ENCODE measurements around the gene KLK11.
"Not testable (repeated sequence)": the region's sequence is repeated elsewhere in the genome, so short reads cannot be mapped to it uniquely, and the experiment has no call there.

KLK11 gene

DNA sequence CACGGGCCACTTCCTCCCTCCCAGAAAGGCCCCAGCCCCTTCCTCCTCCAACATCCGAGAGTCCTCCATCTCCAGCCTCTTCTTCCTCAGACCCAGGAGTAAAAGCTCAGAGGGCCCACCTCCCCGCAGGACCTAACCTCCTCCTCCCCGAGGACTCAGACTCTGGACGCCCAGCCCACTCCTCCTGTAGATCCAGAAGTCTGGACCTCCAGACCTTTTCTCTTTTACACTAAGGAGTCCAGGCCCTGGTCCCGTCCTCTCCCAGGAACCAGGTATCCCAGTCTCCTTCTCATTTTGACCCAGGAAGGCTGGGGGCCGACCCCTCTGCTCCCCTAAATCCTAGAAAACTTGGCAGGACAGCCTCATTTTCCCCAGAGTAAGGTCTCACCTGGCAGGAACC, 23.1 kb downstream of the KLK11 start:
- DNase-seq (ENCODE audit: low read depth): no peak

DNA sequence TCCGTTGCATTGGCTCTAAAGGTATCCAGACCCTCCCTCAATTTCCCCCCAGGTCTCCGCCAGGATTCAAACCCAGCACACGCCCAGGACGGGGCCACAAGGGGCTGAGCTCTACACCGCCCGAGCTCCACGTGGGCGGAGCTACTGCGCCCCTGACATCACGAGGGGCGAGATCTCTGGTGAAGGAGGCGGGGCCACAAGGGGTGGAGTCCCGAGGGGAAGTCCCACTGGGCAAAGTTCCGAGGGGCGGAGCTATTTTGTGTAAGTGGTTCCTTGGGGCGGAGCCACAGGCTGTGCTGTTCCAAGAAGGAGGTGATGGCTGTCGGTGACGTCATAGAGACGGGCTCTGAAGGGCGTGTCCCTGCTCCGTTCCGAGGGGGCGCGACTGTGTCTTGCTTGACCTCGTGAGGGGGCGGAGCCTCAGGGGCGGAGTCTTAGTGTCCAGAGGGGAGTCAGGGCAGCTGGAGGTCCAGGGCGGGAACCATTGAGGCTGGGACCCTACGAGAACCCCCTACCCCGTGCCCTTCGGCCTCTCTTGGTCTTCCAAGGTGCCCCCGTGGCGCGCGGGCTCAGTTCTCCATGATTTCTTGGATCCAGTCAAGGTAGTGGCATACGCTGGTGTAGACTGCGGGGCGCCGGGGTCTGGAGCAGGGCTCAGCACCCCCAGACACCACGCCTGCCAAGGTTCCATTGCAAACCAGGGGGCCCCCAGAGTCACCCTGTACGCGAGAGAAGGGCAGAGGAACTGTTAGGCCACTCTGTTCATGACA, 23.7 kb downstream of the KLK11 start:
- no peak for DNase-seq (ENCODE audit: low read depth)

DNA sequence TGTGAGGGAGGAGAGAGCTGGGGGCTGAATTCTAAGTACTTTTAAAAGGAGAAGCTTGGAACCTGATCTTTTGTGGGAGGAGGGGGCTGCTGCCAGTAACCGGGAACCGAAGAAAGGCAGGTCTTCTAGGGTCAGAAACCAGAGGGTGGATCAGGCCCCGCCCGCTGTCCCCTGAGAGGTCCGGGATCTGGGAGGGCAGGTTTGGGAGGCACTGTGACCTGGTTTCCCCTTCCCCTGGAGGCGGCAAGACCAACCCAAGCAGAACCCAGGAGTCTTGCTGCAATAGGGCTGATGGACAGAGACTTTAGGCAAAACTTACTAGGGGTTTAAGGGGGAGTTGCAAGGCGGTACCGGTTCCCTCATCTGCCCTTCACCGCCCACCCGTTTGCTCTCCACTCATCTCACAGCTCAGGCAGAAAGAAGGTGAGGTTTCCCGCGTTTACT, 24.3 kb downstream of the KLK11 start:
- no peak for DNase-seq (ENCODE audit: low read depth)

DNA sequence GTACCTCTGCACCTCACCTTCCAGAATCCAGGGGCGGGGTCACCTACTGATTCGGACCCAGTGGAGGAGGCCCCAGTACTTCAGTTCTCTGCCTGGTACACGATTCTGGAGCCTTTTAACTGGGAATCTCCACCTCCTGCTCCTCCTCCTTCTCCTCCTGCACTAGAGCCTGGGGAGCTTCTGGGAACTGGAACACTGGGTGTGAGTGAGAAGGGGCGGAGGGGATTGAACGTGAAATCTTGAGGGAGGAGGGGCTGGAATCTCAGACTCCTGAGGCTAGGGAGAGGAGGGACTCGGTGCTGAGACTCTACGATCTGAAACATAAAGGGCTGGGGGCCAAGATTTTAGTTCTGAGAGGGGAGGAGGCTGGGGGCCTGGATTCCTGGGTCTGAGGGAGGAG, 24.9 kb downstream of the KLK11 start, which contains the start of gene KLK8:
Gene KLK8 (minus strand): TSS at position 90 of the 400 bp plus-strand sequence. CDS start 437 bp downstream, outside the sequence.
- no peak for DNase-seq (ENCODE audit: low read depth)

DNA sequence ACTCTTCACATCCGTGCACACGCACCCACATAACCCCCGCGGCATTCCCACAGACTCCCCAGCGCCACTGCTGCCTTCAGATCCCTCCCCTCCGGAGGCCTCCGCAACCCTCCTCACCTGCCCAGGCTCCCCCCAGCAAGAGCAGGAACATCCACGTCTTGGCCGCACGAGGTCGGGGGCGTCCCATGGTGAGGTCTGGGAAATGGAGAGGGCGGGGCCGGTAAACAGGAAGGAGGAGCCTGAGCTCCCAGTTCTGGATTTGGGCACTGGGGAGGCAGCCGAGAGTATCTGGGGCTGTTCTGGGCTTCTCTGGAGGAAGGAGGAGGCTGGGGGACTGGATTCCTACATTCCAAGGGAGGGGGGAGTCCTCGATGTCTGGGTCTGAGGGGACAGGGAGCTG, 25.4 kb downstream of the KLK11 start:
- DNase-seq (ENCODE audit: low read depth): no peak

DNA sequence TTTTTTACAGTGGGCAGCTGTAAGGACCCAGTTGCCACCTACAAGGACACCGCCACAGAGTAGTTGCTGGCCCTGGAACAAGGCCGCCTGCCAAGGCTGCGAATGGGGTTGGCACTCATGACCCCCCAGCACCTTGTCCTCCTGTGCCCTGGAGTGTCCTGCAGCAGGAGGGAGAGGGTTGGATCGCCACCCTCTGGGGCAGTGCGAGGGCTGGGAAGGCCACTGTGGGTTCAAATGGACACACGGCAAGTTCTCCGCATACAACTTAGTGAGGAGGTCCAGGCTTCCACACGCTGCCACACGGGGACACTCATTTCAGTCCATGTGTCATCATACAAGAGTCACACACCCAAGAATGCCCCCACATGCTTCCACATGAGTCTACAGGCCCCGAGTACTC, 26.0 kb downstream of the KLK11 start:
- DNase-seq (ENCODE audit: low read depth): no peak

DNA sequence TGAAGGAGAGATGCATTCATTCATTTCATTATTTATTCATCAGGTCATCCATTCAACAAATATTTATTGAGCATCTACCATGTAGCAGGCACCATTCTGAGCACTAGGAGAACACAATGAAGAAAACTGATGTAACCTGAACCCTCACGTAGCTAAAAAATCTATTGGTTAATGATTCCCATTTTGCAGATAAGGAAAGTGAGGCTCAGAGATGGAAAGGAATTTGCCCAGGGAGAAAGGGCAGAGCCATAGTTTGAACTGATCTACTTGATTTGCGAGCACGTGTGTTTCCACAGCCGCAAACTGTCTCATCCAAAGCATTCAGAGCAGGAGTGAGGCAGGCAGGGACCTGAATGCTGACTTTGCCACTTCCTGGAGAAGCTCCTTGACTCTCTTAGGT, 27.7 kb downstream of the KLK11 start:
- no peak for DNase-seq (ENCODE audit: low read depth)

DNA sequence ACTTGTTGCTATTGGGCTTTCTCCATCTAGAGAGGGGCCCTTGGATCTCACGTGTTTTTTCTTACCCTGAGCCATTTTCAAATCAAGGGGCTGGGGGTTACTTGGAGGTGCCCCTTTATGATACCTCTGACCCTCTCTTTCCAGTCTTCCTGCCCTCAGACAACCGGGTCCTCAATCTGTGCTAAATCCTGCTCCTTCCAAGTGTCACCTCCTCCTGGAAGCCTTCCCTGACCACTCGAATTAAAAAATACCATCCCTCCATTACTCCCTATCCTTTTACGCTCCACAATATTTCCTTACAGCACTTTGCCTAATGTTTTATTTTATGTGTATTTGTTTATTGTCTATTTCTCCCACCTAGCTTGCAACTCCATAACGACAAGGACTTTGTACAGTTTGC, 28.4 kb downstream of the KLK11 start:
- no peak for DNase-seq (ENCODE audit: low read depth)

DNA sequence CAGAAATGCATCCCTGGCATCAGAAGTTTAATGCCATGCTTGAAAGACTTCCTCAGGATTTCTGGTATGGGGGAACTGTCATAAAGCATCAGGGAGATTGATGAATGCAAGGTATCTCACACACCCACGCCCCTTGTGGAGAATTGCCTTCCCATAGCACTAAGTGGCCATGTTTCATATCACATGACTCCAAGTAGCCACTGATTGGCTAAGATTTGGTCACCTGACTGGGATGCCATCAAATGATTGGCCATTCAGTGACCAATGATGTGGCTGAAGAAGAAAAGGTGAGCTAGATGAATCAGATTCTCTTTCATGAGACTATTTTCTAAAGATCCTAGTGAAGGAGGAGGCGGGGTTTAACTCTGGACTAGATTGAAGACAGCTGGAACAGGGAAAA, 32.3 kb downstream of the KLK11 start:
- DNase-seq (ENCODE audit: low read depth): no peak

DNA sequence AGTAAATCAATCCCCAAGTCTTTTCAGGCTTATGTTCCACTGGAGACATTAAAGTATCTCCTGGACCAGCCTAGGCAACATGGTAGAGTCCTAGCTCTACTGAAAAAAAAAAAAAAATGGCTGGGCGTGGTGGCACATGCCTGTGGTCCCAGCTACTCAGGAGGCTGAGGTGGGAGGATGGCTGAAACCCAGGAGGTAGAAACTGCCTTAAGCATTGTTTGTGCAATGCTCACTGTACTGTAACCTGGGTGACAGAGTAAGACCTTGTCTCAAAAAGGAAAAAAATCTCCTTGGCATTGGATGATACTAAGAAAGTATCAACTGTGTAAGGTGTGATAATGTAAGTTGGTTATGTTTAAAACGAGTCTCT, 33.8 kb downstream of the KLK11 start:
- DNase-seq (ENCODE audit: low read depth): no peak

DNA sequence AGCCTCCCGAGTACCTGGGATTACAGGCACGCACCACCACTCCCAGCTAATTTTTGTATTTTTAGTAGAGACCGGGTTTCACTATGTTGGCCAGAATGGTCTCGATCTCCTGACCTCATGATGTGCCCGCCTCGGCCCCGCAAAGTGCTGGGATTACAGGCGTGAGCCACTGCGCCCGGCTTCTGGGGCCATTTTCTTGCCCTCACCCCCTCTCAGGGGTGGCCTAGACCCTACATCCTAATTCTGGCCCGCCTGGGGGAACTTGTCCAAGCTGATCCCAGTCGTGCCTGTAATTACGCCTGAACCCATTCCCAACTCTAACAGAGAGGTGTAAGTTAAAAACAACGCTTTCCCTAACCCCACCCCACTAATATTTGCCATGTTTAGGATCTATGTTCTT, 42.0 kb downstream of the KLK11 start:
- not testable (repeated sequence) for DNase-seq (ENCODE audit: low read depth)

DNA sequence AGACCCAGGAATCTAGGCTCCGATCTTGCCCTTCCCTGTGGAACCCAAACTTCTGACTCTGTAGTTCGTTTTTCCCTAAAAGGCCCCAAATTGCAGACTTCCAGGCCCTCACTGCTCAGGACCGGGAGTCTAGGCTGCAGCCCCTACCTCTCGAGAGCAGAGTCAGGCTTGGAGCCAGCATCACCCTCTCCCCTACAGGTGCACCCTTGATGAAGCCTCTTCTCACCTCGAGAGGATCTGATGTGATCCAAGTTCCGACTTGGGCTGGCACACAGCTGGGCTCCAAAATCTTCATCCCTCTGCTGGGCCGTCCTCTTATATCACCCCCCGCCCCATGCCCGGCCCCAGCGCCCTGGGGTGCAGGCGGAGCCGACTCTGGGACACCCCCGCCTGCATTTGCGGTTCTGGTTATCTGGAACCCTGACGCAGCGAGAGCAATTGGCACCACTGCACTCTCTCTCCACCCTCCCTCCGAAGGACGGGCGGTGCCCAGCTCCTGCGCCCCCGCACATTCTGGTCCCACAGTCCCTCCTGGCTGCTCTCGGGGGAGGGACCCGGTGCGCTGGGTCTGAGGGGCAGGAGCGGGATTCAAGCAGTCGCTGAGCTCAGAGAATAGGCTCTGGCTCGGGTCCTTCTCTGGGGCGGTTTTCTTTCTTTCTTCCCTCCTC, 42.7 kb downstream of the KLK11 start, which contains the start of gene KLK7:
Gene KLK7 (minus strand): TSS at position 293 of the 668 bp plus-strand sequence. CDS start 1,518 bp downstream, outside the sequence.
- no peak for DNase-seq (ENCODE audit: low read depth)

DNA sequence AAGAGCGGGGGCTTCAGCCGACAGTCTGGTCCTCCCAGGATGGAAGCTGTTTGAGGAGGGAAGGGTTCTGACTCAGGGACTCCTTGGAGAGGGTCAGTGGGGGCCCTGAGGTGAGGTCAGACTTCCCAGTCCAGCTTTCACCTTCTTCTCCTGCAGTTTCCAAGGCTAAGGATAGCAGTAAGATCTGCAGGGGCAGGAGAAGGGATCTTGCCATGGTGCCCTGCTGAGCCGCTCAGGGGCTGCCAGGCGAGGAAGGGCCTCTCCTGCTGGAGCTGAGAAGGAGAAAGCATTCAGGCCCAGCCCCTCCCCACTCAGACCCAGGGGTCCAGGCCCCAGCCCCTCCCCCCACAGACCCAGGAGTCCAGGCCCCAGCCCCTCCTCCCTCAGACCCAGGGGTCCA, 44.2 kb downstream of the KLK11 start:
- no peak for DNase-seq (ENCODE audit: low read depth)

DNA sequence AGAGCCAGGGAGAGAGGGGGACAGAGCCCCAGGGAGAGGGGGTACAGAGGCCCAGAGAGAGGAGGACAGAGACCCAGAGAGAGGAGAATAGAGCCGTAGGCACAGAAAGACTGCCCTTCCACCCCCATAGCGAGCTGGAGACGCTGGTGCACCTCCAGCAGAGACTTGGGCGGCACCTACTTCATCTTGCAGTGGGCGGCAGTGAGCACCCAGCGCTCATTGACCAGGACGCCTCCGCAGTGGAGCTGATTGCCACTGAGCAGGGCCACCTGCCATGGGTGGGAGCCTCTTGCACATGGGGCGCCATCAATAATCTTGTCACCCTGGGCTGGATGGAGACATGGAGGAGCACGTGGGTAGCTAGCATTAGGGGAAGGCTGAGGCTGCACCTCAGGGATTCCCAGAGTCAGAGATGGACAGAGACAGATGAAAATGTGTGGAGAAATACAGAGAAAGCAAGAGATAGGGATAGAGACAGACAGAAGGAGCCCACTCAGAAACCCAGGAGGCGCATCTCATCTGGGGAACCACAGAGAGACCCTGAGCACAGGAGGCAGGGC, 44.7 kb downstream of the KLK11 start:
- DNase-seq (ENCODE audit: low read depth): no peak

DNA sequence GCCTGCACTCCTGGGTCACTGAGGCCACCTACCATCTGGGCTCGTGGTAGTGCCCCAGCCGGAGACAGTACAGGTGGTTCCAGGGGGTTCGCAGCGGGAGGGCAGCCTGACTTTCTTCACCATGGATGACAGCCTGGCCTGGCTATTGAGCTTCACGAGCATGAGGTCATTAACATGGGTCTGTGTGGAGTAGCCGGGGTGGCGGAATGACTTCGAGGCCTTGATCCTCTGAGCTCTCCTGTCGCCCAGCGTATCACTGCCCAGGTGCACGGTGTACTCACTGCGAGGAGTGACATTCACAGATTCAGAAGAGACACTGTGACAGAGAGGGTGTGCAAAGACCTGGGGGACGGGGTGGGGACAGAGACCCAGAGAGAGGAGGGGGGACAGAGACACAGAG, 46.2 kb downstream of the KLK11 start:
- no peak for DNase-seq (ENCODE audit: low read depth)

DNA sequence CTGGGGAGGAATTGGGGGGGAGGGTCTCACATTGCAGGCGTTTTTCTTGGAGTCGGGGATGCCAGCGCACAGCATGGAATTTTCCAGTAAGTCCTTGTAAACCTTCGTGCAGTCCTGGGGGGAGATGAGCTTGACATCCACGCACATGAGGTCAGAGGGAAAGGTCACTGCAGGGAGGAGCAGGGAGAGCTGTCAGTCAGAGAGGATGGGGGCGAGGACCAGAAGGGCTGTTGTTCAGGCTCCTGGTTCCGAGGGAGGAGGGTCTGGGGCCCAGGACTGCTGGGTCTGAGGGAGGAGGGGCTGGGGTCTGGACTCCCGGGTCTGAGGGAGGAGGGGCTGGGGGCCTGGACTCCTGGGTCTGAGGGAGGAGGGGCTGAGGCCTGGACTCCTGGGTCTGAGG, 46.7 kb downstream of the KLK11 start:
- no peak for DNase-seq (ENCODE audit: low read depth)

DNA sequence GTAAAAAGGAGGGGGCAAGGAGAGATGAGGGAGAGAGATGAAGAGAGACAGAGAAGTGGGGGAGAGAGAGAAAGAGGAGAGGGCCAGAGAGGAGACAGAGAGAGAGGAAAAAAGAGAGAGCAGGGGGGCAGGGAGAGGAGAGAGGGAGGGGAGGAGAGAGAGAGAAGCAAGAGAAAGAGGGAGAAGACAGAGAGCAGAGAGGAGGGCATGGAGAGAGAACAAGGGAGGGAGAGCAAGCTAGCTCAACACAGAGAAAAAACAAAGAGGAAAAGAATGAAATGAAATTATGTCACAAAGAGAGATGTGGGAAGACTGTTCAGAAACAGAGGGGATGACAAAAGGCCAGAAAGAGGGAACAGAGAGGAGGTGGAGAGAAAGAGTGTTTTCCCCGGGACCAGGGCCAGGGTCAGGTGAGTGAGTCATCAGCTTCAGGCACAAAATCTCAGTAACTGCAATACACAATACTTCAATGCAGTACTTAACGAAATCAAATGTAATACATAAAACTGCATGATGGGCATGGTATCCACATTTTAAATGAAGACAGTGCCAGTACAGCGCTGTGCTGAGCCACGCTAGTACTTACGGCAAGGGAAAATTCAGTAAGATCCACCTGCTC, 47.5 kb downstream of the KLK11 start:
- DNase-seq (ENCODE audit: low read depth): no peak

DNA sequence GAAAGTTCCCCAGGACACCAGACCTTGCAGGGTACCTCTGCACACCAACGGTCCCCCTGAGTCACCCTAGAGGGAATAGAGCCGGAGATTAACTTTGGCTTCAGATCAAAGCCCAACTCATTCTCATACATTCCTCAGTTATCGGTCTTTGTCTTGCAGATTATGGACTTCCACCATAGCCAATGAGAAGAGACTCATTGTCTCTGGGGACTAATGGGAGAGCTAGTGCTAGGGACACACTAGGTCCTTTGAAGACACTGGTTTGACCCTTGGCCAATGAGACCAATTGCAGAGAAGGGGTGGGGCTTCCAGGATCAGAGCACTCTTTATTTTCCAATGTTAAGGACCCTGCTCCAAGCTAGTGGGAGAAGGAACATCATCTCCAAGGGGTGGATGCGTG, 48.8 kb downstream of the KLK11 start:
- DNase-seq (ENCODE audit: low read depth): no peak

DNA sequence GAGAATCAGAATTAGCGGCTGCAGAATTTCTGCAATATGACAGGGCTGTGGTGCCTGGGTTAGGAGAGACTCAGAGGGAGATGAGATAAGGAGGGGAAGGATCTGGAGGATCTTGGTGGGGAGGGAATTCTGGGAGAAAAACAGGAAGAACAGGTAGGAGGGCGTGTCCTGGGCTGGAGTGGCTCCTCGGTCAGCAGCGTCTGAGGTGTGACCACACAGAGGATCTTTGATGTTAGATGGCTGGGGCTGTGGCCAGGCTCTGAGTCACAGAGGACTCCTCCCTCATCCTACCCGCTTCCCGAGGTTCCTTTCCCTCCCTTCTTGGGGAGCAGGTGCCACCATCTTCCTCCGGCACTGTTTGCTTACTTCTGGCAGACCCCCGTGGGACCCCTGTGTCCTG, 50.6 kb downstream of the KLK11 start:
- DNase-seq (ENCODE audit: low read depth): no peak

DNA sequence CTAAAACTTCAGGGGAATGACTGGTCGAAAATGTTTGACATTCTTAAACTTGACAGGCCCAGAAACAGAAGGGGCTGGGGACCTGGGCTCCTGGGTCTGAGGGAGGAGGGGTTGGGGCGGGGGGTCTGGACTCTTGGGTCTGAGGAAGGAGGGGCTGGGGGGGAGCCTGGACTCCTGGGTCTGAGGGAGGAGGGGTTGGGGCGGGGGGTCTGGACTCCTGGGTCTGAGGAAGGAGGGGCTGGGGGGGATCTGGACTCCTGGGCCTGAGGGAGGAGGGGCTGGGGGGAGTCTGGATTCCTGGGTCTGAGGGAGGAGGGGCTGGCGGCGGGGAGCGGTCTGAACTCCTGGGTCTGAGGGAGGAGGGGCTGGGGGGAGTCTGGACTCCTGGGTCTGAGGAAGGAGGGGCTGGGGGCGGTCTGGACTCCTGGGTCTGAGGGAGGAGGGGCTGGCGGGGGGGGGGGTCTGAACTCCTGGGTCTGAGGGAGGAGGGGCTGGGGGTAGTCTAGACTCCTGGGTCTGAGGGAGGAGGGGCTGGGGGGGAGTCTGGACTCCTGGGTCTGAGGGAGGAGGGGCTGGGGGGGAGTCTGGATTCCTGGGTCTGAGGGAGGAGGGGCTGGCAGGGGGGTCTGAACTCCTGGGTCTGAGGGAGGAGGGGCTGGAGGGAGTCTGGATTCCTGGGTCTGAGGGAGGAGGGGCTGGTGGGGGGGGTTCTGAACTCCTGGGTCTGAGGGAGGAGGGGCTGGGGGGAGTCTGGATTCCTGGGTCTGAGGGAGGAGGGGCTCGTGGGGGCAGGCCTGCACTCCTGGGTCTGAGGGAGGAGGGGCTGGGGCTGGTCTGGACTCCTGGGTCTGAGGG, 51.5 kb downstream of the KLK11 start:
- DNase-seq (ENCODE audit: low read depth): no peak

DNA sequence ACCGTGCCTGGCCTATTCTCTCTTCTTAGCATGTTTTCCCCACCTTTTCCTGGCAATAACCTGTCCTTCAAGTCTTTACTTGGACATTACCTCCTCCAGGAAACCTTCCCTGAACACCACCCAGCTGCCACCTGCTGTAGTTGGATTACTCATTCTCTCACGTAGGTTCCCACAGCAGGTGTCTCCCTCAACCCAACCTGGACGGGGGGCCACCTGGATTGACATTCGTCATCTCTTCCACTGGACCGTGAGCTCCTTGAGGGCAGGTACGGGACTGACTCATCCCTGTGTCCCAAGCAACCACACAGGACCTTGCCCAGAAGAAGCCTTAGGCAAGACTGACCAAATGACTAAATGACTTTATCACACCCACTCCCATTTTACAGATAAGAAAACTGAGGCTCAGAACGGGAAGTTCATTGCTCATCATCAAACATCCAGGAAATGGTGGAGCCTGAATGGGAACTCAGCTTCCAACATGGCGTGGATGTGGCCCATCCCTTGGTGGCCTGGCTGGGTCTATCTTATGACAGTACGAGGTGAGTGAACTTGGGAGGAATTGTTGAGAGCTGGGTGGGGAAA, 53.5 kb downstream of the KLK11 start:
- DNase-seq (ENCODE audit: low read depth): no peak

All from non-pigmented ciliary epithelial cell (primary cell).